Hematopoietic multipotent progenitor cell treated with erythropoietin and hydrocortisone succinate and interleukin-3 and kit ligand, for 6 days (in vitro differentiated cells): ENCODE measurements around the gene NEGR1.

Experiments
- DNase-seq: peaks from one replicate; pipeline ENCODE4 v3.0.0-alpha.2; 2015

NEGR1 gene

DNA sequence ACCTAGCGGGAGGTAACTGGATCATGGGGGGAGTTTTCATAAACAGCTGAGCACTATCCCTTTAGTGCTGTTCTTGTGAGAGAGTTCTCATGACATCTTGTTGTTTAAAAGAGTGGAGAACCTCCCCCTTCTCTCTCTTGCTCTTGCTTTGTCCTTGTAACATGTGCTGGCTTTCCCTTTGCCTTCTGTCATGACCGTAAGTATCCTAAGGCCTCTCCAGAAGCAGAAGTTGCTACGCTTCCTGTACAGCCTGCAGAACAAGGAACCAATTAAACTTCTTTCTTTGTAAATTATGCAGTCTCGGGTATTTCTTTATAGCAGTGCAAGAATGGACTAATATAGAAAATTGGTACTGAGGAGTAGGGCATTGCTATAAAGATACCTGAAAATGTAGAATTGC is 515.6 kb downstream of the NEGR1 start:
- no peak for DNase-seq

DNA sequence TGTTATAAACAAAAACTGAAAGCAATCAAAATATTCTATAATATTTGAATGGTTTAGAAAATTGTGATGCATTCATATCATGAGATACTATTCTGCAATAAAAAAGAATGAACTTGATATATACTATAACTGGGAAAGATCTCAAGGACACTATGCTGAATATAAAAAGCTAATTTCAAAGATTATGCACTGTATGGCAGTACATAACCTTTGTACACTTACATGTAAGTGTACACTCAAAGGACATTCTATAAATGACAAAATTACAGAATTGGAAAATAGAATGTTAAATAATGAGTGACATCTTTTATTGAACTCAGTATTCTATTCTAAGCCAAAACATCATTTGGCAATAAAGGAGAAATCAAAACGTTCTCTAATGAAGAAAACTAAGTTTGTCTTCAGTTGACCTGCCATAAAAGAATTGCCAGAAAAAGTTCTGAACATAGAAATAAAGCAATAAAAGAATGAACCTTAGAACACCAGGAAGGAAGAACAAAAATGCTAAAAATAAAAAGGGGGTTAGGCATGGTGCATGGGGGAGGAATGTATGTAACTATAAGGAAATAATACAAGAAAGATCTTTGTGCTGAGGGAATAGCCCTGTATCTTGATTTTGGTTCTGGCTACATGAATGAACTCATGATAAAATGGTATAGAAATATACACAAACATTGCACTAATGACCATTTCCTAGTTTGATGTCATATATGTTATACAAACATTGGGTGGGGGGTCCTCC is 519.7 kb downstream of the NEGR1 start:
- DNase-seq = no peak

DNA sequence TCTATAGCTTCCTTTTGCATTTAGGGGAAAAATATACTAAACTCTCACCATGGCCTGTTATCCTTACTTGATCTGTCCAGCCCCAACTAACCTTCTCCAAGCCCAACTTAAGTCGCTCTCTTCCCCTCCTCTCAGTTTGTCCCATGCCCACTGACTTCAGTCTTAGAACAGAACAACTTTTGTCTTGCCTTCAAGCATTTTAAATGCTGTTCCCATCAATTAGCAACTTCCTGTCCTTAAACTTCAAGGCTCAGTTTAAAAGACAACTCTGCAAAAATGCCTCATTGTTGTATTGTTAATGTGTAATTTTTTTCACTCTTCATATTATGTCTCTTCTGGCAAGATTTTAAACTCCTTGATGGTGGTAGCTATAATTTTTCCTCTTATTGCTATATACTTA is 526.9 kb downstream of the NEGR1 start:
- no peak for DNase-seq

GRCh38 chr1:71753746-71754145 is 528.6 kb downstream of the NEGR1 start:
- DNase-seq = no peak

- DNase-seq = no peak
Measured at GRCh38 chr1:71745326-71745725, 537.0 kb downstream of the NEGR1 start.

- no peak for DNase-seq
Measured at GRCh38 chr1:71743862-71744261, 538.5 kb downstream of the NEGR1 start.

GRCh38 chr1:71738910-71739309 is 543.4 kb downstream of the NEGR1 start:
- no peak for DNase-seq

GRCh38 chr1:71738256-71738655 is 544.1 kb downstream of the NEGR1 start:
- DNase-seq = no peak

GRCh38 chr1:71737768-71738167 is 544.6 kb downstream of the NEGR1 start:
- DNase-seq = no peak

- DNase-seq = no peak
Measured at GRCh38 chr1:71733121-71733520, 549.2 kb downstream of the NEGR1 start.

DNA sequence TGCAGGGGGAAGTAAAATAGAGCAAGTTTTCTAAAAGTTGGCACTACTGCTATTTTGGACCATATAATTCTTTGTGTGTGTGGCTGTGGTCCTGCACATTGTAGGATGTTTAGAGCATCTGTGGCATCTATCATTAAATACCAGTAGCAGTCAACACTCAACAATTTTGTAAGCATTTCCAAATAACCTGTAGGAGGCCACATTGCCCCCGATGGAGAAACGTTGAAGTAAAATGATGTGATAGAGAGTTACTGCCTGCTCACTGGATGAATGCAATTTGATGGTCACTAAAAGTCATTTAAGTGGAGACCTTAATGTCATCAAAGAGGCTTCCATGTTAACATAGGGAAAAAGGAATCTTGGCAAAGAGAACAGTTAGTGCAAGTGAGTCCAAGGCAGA is 560.8 kb downstream of the NEGR1 start:
- no peak for DNase-seq

DNA sequence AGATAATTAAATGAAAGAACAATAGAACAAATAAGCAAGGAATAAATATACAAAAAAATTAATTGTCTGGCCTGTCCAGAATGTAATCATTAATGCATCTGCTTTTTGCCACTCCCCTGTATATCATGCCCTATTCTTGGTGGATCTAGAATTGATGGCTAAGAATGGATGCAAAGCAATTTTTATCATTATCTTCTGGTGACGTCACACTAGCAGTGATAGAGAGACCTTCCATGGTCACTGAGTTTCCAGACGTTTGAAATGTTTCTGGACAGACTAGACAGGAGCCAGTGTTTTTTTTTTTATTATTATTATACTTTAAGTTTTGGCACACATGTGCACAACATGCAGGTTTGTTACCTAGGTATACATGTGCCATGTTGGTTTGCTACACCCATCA is 563.0 kb downstream of the NEGR1 start:
- DNase-seq = no peak

GRCh38 chr1:71717186-71717585 is 565.2 kb downstream of the NEGR1 start:
- no peak for DNase-seq

DNA sequence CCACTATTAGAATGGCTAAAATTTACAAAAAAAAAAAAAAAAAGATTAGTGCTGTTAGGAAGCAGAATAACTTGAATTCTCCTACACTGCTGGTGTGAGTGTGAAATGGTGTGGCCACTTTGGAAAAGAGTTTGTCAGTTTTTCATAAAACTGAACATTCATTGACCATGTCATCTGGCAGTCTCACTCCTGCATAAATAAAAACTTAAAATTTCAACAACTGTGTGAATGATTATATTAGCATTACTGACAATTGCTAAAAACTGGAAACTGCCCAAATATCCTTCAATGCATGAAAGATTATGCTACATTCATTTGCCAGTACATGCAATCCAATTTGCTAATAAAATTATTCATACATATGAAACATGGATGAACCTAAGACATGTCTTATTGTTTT is 570.9 kb downstream of the NEGR1 start:
- DNase-seq = no peak

DNA sequence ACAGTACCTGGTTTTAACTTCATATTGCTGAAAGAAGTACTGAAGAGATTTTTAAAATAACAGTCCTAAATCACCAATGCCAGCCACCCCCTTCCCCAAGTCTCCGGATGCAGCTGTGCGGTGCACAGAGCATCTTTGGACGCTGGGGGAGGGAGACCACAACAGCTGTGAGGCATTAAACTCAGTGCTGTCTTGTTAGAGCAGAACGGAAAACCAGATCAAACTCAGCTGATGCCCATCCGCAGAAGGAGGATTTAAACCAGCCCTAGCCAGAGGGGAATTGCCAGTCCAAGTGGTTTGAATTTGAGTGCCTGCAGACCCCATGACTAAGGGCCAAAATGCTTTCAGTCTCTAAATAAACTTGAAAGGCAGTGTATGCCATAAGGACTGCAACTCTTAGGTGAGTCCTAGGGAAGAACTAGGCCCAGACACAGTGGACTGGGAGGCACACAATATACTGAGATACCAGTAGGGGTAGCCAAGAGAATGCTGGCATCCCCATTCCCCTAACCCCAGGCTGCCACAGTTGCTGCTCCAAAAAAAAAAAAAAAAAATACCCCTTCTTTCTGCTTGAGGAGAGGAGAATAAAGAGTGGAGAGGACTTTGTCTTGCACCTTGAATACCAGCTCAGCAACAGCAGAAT is 576.2 kb downstream of the NEGR1 start:
- DNase-seq = no peak

DNA sequence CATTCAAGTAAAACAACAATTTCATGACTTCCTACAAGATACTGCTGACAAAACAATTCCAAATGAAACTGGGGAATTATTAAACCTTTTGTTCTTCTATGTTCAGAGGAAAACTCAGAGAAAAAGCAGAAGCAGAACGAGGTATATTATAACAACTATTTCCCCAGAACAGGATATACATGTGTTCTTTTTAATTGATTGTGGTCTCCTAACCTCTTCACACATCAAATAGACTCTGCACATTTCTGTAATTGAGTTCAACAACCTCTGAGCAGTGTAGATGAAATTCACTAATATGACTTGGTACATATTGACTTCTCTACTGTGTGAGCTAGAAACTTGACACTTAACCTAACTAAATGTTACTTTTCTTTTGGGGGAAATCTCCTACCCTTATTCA is 584.2 kb downstream of the NEGR1 start:
- DNase-seq = no peak

GRCh38 chr1:71695821-71696220 is 586.5 kb downstream of the NEGR1 start:
- DNase-seq = no peak

- DNase-seq = no peak
Measured at GRCh38 chr1:71695084-71695483, 587.3 kb downstream of the NEGR1 start.

GRCh38 chr1:71693581-71693980 is 588.8 kb downstream of the NEGR1 start:
- DNase-seq = no peak

GRCh38 chr1:71689635-71690034 is 592.7 kb downstream of the NEGR1 start:
- DNase-seq = no peak

DNA sequence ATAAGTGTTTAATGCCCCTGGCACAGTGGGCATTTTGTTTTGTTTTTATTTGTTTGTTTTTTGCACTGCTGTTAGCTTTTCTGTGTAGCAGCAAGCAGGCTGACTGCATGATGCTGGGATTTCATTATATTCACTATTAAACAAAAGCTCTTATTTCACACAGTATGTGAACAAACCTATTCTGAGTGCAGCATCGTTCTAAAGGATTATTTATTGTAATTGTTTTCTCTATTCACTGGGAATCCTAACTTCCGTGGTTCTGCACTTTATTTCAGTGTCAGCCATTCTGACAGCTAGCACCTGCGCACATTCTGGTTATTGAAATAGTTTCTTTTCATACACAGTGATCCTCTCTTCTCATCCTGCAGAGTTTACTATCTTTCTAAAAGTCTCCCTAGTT is 595.0 kb downstream of the NEGR1 start:
- no peak for DNase-seq

- no peak for DNase-seq
Measured at GRCh38 chr1:71676979-71677925, 605.1 kb downstream of the NEGR1 start.

DNA sequence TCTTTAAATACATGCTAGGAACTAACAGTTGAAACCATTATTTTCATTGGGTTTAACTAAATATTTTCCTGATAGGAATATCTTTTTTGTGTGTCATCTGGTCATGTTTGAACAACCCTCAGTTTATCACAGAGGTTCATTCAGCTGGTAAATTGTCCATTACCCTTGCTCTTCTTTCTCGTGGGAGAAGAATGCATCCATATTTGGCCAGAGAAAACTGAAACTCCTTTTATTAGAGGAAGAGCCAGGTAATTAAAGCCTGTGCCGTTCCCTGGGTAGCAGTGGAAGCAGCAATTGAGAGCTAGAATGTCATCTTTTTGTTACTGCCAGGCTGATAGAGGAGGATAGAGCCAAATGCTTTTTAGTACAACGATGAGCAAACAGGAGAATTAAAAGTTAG is 614.3 kb downstream of the NEGR1 start:
- no peak for DNase-seq

- peak; percentile 59 for DNase-seq
Measured at GRCh38 chr1:71667216-71667615, 615.1 kb downstream of the NEGR1 start.
